HG02943 (cell line): ENCODE measurements around the gene DLST.

Experiments used
- ATAC-seq: cut with Tn5 transposase; IDR thresholded peaks from one replicate; pipeline ENCODE4 v1.9.1; 2021; ENCODE audit warnings: mild to moderate bottlenecking, low read depth, moderate library complexity; ENCODE audit not compliant: unreplicated experiment

The DLST gene

DNA sequence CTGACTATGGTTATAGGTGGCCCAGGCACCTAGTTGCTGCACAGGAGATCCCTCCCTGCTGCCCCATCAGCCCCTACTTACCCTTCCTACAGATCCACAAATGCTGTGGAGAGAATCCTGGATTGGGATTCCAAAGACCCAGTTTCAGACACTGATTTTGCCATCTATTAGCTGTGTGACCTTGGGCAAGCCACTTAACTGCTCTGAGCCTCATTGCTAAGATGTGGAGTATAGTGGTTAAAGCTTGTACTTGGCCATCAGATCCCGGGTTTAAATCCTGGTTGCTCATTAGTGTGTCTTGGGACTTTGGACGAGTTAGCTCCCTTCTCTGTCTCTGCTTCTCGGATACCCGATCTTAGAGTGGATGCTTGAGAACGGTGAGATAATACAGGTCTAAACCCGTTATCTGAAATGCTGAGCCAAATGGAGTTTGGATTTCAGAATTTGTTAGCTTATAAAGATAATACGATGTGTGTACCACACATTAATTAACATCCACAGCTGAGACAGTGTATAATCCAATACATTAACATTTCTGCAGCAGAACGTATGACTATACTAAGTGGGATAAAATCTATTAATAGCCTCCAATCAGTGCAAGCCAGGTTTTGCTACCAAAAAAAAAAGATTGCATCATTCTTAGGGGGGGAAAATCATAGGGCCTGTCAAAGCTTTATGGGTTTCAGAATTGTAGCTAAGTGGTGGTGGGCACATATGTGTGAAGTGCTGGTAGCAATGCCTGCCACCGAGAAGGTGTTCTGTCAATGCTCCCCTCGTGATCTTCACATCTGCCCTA, 21.8 kb upstream of the DLST start:
- ATAC-seq: no peak

DNA sequence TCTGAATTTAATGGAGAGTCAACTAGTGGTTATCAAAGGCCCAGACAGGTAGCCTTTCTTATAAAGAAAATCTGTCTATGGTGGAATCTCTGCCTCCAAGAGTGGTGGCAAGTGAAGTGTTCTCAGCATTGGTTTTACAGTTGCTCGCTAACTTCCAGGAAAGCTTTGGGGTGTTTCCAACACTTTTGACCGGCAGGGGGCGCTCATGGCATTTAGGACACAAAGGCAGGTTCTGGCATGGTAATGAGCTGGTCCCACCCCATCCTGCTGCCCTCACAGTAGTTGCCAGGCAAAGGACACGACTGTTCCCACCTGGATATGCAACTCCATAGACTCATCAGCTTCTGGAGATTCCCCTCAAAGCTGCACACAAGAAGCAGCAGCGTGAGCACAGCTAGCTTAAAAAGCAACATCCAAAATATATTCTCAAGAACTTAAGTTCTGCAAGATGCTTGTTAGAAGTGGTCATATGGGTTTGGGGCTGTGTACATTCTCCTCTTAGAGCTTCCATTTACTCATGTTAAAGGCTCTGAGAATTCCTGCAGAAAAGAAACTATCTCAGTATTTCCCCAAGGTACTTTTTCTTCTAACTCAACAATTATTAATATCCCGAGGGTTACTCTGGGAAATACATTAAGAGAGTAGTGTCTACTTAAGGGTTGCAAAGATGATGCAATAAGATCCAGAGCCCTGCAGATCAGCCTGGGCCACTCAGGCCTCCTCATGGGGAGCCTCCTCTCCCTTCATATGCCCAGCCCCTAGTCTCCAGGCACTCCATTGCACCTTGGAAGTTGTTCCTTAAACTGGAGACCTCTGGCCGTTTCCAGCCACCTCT, 20.6 kb upstream of the DLST start:
- ATAC-seq: no peak

DNA sequence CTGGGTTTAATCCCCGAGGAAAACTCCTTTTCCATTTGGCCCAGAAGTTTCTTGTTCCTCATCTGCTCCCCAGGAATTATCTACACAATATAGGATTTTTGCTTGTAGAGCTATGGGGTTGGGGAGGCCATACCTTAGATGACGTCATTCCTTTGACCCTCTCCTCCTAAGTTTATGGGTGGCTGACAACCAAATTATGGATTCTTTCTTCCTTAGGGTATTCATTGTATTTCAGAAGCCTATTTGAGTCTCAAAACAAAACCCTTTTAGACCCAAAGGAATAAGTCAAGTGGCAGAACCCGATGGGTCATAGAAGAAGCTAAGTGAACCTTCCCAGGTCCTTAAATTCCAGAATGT, 20.0 kb upstream of the DLST start:
- ATAC-seq: no peak

DNA sequence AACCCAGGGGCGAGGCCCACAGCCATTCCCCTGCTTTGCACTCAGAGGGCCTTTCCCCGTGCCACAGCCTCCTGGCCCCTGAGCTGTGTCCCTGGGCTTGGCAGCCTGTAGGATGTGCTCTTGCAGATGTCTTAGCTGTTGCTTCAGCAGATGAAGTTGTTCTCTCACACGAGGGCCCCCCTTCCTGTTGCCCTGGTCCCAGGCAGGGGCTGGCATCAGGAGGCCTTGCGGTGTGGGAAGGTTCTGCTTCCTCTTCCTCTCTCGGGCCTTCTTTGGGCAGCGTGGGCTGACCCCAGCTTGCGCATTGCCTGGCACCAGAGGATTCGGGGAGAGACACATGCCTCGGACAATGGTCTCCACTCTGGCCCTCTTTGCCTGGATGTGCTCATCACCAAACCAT, 18.4 kb upstream of the DLST start:
- ATAC-seq: no peak

DNA sequence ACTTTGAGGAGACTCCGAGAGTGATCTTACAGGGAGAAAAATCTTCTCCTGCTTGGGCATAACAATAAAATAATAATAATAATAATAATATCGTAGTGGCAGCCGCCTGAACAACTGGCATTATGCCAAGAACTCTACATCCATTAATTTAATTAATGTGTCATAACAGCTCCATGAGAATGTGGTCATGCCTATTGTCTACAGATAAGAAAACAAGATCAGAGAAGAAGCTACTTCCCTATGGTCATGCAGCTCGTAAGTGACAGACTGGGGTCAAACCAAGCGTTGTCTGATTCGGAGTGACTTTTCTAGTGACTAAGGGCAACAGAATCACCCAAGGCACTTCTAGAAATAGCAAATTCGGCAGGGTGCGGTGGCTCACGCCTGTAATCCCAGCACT, 17.5 kb upstream of the DLST start:
- ATAC-seq: no peak

DNA sequence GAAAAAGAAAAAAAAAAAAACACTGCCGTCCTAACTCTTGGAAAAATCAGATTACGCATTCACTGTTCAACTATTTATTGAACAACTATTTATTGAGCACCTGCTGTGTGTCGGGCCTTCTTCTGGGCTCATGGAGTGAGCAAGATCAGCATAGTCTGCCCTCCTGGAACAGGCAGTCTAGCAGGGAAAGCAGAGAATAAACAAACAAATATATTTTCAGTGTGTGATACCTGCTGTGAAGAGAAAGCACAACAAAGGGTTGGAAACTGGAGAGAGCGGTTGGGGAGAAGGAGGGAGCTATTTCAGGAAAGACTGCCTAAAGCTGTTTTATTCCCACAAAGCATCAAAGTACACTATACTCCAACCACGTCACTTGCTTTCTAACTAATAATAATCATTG, 16.6 kb upstream of the DLST start:
- ATAC-seq: no peak

DNA sequence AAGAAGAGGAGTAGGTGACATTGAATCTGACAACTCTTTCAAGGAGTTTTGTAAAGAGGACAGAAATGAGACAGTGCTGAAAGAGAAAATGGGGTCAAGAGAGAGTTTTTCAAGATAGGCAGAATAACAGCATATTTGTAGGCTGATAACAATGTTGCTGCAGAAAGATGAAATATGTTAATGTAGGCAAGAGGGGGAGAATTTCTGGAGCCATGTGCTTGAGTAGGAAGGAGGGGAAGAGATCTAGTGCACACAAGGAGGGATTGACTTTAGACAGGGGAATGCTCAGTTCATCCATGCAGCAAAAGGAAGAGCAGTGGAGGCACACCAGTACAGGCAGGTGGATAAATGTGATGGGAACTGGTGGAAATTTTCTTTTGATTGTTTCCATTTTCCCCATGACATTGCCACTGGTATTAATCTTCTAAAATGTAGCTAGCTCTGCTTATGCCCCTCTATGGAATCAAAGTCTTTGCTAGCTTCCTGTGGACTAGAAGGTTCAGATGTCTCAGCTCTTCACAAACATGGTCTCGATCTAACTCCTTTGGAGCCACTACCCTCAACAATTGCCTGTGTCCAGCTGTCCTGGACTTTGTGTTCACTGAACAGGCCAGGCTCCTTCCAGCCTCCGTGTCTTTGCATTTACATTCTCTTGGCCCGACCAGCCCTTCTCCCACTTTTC, 14.9 kb upstream of the DLST start:
- ATAC-seq: no peak

DNA sequence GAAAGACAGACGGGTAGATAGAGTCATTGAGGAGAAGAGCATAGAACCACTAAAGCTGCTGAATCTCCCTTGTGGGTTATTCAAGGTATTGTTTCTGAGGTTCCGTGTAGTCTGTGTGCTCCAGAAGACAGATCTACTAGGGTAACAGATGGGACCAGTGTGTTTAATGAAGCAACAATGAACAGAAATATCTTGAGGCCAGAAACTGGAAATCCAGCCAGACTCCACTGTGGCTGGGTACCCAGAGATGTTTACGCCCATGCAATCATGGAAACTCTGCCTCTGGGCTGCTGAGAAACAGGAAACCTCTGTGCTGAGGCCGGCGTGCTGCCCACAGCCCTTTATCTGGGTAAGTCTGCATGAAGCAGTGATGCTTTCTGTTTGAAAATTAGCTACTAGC, 14.0 kb upstream of the DLST start:
- no peak for ATAC-seq

DNA sequence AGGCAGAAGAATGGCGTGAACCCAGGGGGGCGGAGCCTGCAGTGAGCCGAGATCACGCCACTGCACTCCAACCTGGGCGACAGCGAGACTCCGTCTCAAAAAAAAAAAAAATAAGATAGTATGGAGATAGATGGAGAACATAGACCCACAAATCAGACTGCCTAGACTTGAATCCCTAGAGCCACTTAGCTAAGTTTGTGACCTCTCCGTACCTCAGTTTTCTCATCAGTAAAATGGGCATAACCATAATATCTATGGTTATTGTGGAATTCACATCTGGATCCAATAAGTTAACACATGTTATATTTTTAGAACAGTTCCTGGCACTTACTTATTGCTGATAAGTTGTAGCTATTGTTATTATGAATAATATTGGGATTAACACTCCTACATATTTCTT, 13.0 kb upstream of the DLST start:
- ATAC-seq: no peak

DNA sequence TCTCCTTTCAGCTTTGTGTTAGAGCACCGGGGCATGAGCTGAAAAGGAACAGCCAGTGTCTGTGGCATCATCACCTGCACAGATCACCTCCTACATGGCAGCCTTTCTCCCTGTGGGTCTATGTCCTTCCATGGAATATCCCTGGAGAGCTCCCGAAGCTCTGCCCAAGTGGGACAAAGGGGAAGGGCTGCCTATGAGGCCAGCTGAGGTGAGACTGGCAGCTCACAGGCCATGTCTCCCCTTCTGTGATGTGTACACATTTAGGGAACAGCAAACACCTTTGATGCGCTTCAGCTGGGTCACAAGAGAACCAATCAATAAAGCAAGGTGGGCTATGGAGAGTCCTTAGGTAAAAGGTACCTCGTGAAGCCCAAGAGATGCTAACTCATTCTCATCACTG, 9.9 kb upstream of the DLST start:
- ATAC-seq: no peak

DNA sequence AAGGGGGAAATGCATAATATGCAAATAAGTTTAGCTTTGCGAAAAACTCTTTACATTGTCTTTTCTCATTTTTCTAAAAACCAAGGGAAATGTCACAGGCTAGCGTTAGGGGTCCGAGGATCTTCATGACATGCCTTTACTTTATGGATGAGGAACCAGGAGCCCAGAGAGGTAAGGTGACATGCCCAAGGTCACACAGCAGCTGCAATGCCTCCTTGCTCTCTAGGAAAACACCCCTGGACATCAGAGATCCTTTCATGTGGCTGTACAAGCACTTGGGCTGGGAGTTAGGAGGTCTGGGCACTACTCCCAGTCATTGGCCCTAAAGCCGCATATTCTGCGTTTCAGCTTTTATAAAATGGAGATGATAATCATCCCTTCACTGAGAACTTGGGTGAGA, 6.5 kb upstream of the DLST start:
- ATAC-seq: no peak

DNA sequence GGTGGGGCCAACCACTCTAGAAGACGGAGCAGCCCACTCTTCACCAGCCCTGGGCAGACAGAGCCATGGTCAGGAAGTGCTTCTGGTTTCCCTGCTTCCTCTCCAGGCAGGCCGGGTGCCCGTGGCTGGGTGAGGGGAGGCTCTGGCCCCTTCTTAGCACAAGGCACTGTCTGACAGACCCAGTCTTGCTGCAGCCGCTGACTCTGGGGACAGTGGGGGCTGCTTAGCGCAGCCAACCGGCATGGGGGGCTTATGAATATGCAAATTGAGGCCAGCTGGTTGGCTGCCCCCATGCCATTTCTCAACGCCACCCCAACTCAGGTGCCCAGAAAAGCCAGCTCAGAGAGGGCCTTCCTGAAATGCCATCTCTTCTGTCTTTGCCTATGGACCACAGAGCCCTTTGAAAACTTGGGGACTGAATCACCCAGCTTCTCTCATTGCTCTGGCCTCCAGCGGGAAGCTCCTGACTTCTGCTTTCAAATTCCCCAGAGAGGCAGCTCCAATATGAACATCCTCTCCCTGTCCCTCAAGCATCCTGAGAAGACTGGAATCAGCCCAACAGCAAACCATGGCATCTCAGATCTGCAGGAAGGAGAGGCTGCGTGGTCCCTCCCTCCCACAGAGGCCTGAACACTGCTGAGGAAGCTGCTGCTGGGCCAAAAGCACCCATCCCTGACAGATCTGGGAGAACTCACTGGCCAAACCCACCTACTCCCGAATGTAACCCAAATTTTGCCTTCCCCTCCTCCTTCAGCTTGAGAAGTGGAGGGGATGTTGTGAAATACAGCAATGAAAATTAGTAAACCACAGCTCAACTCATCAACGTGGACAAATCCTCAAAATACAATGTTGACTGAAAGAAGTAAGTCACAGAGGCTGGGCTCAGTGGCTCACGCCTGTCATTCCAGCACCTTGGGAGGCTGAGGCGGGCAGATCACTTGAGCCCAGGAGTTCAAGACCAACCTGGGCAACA, 5.5 kb upstream of the DLST start, which contains the start of gene PROX2:
TSS of gene PROX2 (minus strand) at position 205 of the 973 bp plus-strand sequence. CDS start 12,311 bp downstream, outside the sequence.
- no peak for ATAC-seq

DNA sequence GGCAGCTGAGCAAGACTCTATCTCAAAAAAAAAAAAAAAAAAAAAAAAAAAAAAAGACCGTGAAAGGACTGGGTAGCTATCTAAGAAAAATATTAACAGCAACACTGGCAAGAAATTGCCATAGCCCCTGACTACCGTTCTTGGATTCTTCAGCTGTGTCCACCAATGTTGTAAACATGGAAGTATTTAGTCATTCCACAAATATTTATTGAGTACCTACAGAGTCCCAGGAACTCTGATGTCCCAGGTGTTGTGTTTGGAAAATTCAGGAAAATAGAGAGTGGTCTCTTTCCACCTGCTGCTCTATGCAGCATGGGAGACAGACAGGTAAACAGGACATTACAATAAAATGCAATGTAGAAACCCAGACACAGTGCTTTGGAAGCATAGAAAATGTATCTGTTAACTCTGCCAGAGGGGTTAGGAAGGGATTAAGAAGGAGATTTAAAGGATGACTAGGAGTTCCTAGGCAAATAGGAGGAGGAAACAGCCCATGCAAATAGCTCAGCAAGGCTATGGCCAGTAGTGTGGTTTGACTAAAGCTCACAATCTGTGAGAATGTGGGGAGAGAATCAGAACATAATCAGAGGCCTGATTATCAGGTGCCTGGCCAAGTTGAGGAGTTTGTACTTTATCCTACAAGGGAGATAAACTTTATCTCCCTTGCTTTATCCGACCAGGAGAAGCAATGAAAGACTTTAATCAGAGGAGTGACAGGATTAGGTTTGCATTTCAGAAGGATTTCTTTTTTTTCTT, 2.1 kb upstream of the DLST start:
- no peak for ATAC-seq

DNA sequence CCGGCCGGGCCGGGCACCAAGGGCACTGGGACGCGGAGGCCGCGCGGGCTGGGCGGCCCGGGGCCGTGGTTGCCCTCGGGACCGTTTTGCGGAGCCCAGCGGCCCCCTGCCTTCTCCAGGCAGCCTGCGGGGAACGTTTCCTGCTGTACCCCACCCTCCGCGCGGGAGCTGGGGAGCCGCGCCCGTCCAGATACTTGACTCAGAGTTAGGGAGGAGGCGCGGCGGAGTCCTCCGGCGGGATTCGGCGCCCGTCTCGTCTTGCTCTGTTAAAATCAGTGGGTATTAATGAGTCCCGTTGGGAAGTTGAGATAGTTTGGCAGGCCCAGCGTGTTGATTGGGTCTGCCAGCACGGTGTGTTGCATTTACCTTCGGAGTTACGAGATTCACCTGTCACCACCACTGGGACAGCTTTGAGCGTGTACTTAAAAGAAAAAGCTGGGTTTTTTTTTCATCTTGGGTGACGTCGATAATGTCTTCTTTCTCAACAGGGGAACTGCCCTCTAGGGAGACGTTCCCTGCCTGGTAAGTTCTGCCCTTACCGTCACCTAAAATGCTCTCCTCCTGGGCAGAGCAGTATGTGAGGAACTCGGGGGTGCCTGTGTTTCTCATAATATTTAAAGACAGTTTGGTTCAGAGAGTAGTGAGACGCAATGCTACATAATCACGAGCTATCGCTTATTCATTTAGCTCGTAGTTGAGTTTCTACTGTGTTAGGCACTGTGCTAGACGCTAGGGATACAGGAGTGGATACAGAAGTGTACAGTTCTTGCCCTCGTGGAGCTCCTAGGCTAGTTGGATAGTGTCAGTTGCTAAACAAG, 596 bp downstream of the DLST start:
- ATAC-seq: peak; percentile 36

DNA sequence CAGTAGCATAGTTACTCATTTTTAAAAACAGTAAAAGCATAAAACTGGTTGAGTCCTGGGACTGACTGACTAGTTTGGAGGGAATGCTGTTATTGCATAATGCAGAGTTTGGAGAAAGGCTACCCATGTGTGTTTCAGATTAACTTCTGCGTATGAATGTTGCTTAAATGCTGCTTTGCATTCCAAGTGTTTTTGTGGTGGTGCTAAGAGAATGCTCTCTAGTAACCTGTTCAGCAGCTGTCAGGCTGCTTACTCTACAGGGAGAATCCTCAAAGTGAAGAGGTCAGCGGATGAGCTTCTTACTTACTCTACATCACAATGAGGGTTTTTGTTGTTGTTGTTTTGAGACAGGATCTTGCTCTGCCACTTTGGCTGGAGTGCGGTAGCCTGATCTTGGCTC, 4.3 kb downstream of the DLST start:
- ATAC-seq: no peak

DNA sequence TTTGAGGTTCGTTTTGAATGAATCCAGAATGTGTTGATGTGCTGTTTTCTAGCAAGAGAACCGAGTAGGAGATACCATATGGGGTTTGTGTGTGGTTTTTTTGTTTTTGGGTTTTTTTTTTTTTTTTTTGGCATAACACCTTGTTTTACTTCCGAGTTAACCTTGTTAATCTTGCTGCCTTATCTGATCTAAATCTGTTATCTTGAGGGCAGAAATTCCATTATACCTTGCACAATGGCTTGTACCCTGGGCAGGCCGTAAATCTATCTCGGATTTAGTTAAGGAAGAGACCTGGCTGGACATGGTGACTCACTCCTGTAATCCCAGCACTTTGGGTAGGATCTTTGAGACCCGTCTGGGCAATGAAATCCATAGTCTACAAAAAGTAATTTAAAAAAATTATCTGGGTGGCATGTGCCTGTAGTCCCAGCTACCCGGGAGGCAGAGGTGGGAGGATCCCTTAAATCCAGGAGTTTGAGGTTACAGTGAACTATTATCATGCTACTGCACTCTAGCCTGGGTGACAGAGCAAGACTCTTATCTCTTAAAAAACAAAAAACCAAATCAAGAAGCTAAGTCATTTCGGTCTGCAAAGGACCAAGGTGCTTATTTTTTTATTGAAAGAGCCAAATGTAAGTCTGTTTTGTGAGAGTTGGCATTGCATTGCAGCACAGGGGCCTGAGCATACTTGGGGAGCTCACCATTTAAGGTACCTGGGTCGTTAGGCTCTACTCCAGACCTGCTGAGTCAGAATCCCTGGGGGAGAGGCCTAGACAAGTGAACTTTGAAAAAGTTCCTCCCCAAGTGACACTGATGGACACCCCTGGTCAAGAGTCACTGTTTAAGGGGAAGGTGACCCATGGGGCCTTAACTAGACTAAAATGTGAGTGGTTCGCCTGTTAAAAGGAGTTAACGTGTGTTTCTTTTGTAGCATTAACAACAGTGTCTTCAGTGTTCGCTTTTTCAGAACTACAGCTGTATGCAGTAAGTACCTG, 6.7 kb downstream of the DLST start:
- no peak for ATAC-seq

DNA sequence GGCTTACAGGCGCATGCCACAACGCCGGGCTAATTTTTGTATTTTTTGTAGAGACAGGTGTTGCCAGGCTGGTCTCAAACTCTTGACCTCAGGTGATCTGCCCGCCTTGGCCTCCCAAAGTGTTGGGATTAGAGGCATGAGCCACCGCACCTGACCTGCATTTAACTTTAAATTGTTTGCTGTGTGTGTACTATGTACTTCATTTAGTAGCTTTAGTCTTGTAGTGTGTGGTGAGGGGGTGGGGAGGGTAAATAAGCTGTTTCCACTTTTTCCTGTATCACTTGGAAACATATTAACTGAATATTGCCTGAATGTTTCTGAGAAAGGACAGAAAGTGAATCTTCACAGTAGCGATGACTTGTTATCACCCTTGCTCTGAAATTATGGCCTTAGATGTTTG, 8.5 kb downstream of the DLST start:
- ATAC-seq: no peak
